Measurements from ENCODE around the gene ZBTB20. TPM values are rescaled to one million over a fixed set of nuclear protein-coding genes. Genes with fewer than 3 reads are reported as not detected.

Gene ZBTB20
- total and polyA plus RNA-seq, 10 of the 15 experiments (the other 5 are each of a cell fraction or from before 2014, with no cell fraction given) = 0.20 to 5.5 (median 2.2) TPM

DNA sequence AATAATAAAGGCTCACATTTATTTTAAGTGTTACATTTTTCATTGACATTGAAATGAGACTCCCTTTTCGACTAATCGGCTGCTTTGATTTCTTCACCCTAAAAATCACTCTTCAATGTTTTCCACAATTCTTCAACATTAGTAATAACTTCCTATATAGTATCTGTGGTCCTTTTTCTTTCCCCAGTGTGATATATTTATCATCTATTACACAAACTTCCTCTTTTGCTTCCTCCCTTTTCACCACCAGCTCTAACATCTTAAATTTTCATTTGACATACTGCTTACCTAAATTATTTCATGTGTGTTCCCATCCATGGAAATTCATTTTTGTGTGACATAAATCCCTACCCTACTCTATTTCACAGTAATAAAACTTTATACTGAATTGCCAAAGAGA lies 608.9 kb downstream of the ZBTB20 start:
- H3K36me3 ChIP-seq (ENCODE audit: control insufficient read depth in 2 of 2, insufficient read depth in 2 of 2, low read length in 1 of 2) = no peaks in the 10 kb centered on the region
- ChIA-PET POLR2A (no interaction called here), SMC1A (ENCODE audit: uncharacterized antibody, unreplicated experiment) (no interaction called here), RAD21 (ENCODE audit: unreplicated experiment) (no interaction called here), CTCF (no interaction called here)
- H3K9ac ChIP-seq (ENCODE audit: control insufficient read depth, insufficient read depth, low read length) = no peak overlapping the region
- in situ Hi-C loops (cut with MboI) = no loop called here
- TF ChIP-seq ESRRA (IDR thresholded peaks at IDR 0.05; ENCODE audit: low read length) (no peak), STAT3 (IDR thresholded peaks at IDR 0.05; ENCODE audit: low read depth, low read length) (no peak), E2F8 (IDR thresholded peaks at IDR 0.05; ENCODE audit: low read depth, partially characterized antibody) (no peak), ZNF24 (IDR thresholded peaks at IDR 0.05) (no peak), HSF1 (IDR thresholded peaks at IDR 0.05; ENCODE audit: low read depth, low read length) (no peak), TCF12 (IDR thresholded peaks at IDR 0.05; ENCODE audit: low read depth, low read length) (no peak), MXI1 (IDR thresholded peaks at IDR 0.05; ENCODE audit: low read depth, low read length) (no peak), SMC3 (IDR thresholded peaks at IDR 0.05; ENCODE audit: borderline replicate concordance, low read length) (no peak), SIN3A (IDR thresholded peaks at IDR 0.05; ENCODE audit: low read depth, low read length) (no peak), ETV6 (conservative IDR thresholded peaks at IDR 0.05 in 1 of 2, IDR thresholded peaks at IDR 0.05 in 1 of 2; ENCODE audit: borderline replicate concordance in 1 of 2, low read depth in 1 of 2) (no peak), ZNF687 (IDR thresholded peaks at IDR 0.05) (no peak)
- TF ChIP-seq, protein P1, sequence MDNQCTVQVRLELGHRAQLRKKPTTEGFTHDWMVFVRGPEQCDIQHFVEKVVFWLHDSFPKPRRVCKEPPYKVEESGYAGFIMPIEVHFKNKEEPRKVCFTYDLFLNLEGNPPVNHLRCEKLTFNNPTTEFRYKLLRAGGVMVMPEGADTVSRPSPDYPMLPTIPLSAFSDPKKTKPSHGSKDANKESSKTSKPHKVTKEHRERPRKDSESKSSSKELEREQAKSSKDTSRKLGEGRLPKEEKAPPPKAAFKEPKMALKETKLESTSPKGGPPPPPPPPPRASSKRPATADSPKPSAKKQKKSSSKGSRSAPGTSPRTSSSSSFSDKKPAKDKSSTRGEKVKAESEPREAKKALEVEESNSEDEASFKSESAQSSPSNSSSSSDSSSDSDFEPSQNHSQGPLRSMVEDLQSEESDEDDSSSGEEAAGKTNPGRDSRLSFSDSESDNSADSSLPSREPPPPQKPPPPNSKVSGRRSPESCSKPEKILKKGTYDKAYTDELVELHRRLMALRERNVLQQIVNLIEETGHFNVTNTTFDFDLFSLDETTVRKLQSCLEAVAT (IDR thresholded peaks at IDR 0.05) = no peak
- FAIRE-seq (no peak), DNase-seq (ENCODE audit: low read depth, low spot score) (no peak), ATAC-seq (no peak)
- H3K4me3 ChIP-seq = no peak overlapping the region
- no peaks in the 10 kb centered on the region for H3K79me2 ChIP-seq (ENCODE audit: control insufficient read depth, insufficient read depth, low read length)
- no peak overlapping the region for H2AFZ ChIP-seq (ENCODE audit: control insufficient read depth, low read depth, low read length)
- H3K4me2 ChIP-seq (ENCODE audit: control insufficient read depth, insufficient read depth) = no peak overlapping the region
- WGBS (ENCODE audit: insufficient coverage, insufficient replicate concordance, low lambda C conversion rate, missing lambda C conversion rate) = 91% methylated on average over 2 of the region's 2 CpGs
- no peaks in the 10 kb centered on the region; a peak in 1 of 4 replicates for H3K27me3 ChIP-seq (replicated peaks in 1 of 2; ENCODE audit: control insufficient read depth in 2 of 2, insufficient read depth in 2 of 2, low read length in 1 of 2)
- H3K9me3 ChIP-seq (replicated peaks; ENCODE audit: control insufficient read depth, insufficient read depth, low read length) = no peaks in the 10 kb centered on the region; the same call in 2 of the 3 replicates
- no TSS peak for BruUV-seq (replicated peaks)
- H3K27ac ChIP-seq (ENCODE audit: control insufficient read depth, insufficient read depth) = no peak overlapping the region
- intact Hi-C loops (cut with micrococcal nuclease; ENCODE audit: unreplicated experiment) = no loop called here
- no peaks in the 10 kb centered on the region for H3K4me1 ChIP-seq (ENCODE audit: control insufficient read depth, insufficient read depth, low read length)
- no peaks in the 10 kb centered on the region for H4K20me1 ChIP-seq (ENCODE audit: control insufficient read depth, insufficient read depth)
